Upper lobe of left lung (tissue), 4 donors: Measurements from ENCODE around the gene MGST1.

ENCODE experiments used
- CTCF ChIP-seq, 6 experiments: fragments of 450-650 bp in 4 of 6; fragments of 200-600 bp in 2 of 6; sonication (generic) in 2 of 6; IDR thresholded peaks; one replicate each; pipeline ENCODE4 v1.5.1; 2016 to 2019; ENCODE audit warnings: antibody characterized with exemption in 6 of 6
- EP300 ChIP-seq, 4 donors: sonication (generic); formaldehyde crosslinking; IDR thresholded peaks; one replicate each; pipeline ENCODE4 v1.5.1; 2017; ENCODE audit warnings: antibody characterized with exemption in 4 of 4, control low read depth in 2 of 4

GRCh38 chr12:16399101-16399500 is 51.7 kb downstream of the MGST1 start:
- TF ChIP-seq CTCF (IDR thresholded peaks at IDR 0.05) (no peak), EP300 (IDR thresholded peaks at IDR 0.05) (no peak)
